Neuron (in vitro differentiated cells): ENCODE measurements around the gene CYB561.

Source experiments
- H2AFZ ChIP-seq: one replicate; pipeline ENCODE4 v1.6.1; 2013; ENCODE audit warnings: low read depth, mild to moderate bottlenecking, inconsistent platforms, low read length, moderate library complexity
- H3K27me3 ChIP-seq: one replicate; pipeline ENCODE4 v1.6.1; 2013; ENCODE audit warnings: low read length; ENCODE audit not compliant: insufficient read depth
- H3K36me3 ChIP-seq: one replicate; pipeline ENCODE4 v1.6.1; 2013; ENCODE audit warnings: low read length; ENCODE audit not compliant: insufficient read depth
- H3K4me1 ChIP-seq: one replicate; pipeline ENCODE4 v1.6.1; 2013; ENCODE audit warnings: low read length; ENCODE audit not compliant: insufficient read depth
- H3K4me3 ChIP-seq: 2 replicates; pipeline ENCODE4 v1.5.1; 2013; ENCODE audit warnings: mild to moderate bottlenecking, low read length, moderate library complexity
- H3K9me3 ChIP-seq: one replicate; pipeline ENCODE4 v1.6.1; 2013; ENCODE audit warnings: low read length

Gene CYB561

DNA sequence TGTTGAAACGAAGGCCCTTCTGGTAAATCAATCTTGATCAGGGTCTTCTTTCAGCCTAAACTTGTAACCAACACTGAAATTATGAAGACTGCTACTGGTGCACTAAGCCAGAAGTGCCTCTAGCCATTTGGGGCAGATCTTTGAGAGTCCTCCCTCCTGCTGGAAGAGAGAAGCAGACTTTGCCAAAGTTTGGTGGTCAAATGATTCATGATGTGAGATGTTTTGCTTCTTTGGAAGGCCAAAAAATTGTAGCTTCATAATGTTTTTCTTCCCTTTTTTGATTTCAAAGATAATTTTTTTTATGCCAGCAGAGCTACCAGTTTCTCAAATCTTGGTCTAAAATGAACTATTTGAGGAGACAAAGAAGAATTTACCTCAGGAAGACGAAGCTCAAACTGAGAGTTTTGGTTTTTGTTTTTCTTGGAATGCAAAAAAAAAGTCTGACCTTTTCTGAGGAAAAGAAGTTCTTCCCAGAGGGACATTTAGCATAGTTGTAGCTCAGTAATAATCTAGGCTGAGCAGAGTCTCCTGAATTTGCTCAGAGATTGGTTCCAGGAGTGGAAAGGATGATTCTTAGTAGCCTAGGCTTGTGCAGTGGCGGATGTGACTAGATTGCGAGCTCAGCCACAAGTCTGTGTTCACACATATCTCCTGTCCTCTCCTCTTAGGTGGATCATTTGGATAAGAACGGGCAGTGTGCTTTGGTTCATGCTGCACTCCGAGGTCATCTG is 50.9 kb downstream of the CYB561 start:
- H3K9me3 ChIP-seq: no peaks in the 10 kb centered on the region
- H3K27me3 ChIP-seq: no peaks in the 10 kb centered on the region
- H2AFZ ChIP-seq: no peak overlapping the region
- no peak overlapping the region for H3K4me3 ChIP-seq
- peaks cover 62% of the 10 kb centered on the region for H3K36me3 ChIP-seq
- peaks cover 16% of the 10 kb centered on the region for H3K4me1 ChIP-seq

DNA sequence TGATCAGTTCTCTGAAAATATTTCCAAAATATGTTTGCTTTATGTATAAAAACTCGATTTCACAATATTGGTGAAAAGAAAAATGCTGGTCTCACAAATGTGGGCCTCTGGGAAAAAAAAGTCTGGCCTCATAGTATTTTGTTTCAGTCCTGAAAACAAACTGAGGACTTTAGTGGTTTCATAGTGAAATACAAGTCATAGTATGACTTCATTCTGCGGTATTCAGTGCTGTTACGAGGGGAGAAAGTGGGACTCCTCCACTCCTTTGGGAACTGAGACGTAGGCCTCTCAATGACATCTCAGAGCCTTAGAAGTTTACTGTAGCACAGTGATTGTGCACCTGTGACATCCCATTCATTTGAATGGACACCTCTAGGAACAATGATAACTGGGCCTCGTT is 56.0 kb downstream of the CYB561 start:
- no peak overlapping the region for H2AFZ ChIP-seq
- H3K9me3 ChIP-seq: no peaks in the 10 kb centered on the region
- H3K27me3 ChIP-seq: no peaks in the 10 kb centered on the region
- peaks cover 47% of the 10 kb centered on the region for H3K36me3 ChIP-seq
- no peak overlapping the region for H3K4me3 ChIP-seq
- no peaks in the 10 kb centered on the region for H3K4me1 ChIP-seq

DNA sequence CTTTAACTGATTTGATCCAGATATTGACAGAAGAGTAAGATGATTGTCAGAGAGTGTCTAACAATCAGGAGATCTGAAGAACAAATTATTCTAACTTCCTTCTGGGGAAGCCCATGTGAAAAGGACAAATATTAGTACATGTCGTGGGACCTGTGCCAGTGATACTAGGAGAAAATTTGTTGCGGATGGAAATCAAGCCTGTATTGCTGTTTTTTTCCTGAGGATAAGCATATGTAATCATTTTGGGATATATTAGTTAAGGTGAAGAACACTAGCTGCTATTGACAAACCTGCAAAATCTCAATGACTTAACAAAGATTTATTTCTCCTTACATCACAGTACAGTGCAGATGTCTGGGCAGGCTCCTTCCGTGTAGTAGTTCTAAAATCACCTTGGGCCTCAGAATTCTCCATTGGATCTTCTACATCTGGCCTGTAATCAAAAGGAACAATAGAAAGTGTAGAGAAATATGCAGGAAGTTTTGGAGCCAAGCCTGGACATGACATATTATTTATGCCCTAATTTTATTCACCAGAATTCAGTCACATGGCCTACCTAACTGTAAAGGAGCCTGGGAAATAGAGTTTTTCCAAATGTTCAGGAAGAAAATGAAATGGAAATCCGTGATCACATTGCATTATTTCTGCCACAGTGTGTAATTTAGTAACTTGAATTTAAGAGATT is 58.3 kb downstream of the CYB561 start:
- no peaks in the 10 kb centered on the region for H3K4me1 ChIP-seq
- H3K27me3 ChIP-seq: no peaks in the 10 kb centered on the region
- no peak overlapping the region for H2AFZ ChIP-seq
- no peaks in the 10 kb centered on the region for H3K9me3 ChIP-seq
- H3K4me3 ChIP-seq: no peak overlapping the region
- H3K36me3 ChIP-seq: peaks cover 39% of the 10 kb centered on the region

DNA sequence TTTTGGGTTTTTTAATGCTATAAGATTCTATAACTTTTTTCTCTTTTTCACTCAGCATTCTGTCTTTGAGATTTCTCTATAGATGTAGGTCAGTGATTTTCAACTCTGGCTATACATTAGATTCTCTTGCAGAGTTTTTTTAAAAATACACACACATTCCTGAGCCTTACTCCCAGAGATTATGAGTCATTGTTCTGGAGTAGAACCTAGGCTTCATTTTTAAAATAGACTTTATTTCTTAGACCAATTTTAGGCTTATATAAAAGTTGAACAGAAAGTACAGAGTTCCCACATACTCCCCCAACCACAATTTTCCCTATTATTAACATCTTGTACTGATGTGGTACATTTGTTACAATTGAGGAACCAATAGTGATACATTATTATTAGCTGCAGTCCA is 63.3 kb downstream of the CYB561 start:
- Histone ChIP-seq H3K4me3 (no peak overlapping the region), H3K4me1 (no peaks in the 10 kb centered on the region), H3K27me3 (no peaks in the 10 kb centered on the region), H3K36me3 (peaks cover 30% of the 10 kb centered on the region), H3K9me3 (no peaks in the 10 kb centered on the region), H2AFZ (no peak overlapping the region)
